GM10248 (cell line): ENCODE results near the gene PHLPP1.

Source experiments
- CTCF ChIA-PET: fragments of 300-600 bp; sonication (Branson Sonifier 250); formaldehyde crosslinking; extraction: SDS; loops from one replicate; lab custom pipeline; 2021; ENCODE audit warnings: antibody characterized with exemption; lab: Yijun Ruan, JAX
- POLR2A ChIA-PET: fragments of 350-650 bp; sonication (Branson Sonifier 250); formaldehyde crosslinking; extraction: SDS; loops from one replicate; lab custom pipeline; 2020; ENCODE audit warnings: antibody characterized with exemption; lab: Yijun Ruan, JAX
- DNase-seq: peaks from one replicate; pipeline ENCODE4 v3.0.0; 2012; ENCODE audit errors: extremely low spot score
- TF ChIP-seq, protein P1 (sequence below): IDR thresholded peaks from 2 replicates; pipeline ENCODE4 v1.5.1; 2012; ENCODE audit warnings: mild to moderate bottlenecking, low read depth; ENCODE audit errors: extremely low read depth, missing control alignments, control extremely low read depth

PHLPP1 gene

DNA sequence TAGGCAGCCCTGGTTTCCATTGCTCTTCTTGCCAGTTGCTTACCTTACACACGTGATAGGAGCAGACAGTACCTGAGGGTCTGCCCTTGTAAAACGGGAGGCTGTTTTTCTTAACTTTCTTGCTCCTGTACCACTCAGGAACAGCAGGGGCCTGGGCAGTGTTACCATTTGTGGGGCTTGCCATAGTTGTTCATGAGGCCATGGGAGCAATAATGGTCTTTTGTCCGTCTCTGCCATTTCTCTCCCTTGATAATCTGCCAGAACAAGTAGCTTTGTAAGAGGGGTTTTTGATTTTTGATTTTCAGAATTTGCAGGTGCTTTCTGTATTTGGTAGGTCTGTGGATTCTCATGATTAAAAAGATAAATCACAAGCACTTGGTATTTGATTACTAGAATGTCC is 259.0 kb downstream of the PHLPP1 start:
- CTCF ChIA-PET: interaction anchor here (1.1 to 4.0 kb wide), 2 partner anchors 7 to 260 kb away, joined by 3 to 21 read pairs; no protein-coding TSS in a partner anchor
- TF ChIP-seq, protein P1, sequence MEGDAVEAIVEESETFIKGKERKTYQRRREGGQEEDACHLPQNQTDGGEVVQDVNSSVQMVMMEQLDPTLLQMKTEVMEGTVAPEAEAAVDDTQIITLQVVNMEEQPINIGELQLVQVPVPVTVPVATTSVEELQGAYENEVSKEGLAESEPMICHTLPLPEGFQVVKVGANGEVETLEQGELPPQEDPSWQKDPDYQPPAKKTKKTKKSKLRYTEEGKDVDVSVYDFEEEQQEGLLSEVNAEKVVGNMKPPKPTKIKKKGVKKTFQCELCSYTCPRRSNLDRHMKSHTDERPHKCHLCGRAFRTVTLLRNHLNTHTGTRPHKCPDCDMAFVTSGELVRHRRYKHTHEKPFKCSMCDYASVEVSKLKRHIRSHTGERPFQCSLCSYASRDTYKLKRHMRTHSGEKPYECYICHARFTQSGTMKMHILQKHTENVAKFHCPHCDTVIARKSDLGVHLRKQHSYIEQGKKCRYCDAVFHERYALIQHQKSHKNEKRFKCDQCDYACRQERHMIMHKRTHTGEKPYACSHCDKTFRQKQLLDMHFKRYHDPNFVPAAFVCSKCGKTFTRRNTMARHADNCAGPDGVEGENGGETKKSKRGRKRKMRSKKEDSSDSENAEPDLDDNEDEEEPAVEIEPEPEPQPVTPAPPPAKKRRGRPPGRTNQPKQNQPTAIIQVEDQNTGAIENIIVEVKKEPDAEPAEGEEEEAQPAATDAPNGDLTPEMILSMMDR: no peak
- POLR2A ChIA-PET: no interaction called here

DNA sequence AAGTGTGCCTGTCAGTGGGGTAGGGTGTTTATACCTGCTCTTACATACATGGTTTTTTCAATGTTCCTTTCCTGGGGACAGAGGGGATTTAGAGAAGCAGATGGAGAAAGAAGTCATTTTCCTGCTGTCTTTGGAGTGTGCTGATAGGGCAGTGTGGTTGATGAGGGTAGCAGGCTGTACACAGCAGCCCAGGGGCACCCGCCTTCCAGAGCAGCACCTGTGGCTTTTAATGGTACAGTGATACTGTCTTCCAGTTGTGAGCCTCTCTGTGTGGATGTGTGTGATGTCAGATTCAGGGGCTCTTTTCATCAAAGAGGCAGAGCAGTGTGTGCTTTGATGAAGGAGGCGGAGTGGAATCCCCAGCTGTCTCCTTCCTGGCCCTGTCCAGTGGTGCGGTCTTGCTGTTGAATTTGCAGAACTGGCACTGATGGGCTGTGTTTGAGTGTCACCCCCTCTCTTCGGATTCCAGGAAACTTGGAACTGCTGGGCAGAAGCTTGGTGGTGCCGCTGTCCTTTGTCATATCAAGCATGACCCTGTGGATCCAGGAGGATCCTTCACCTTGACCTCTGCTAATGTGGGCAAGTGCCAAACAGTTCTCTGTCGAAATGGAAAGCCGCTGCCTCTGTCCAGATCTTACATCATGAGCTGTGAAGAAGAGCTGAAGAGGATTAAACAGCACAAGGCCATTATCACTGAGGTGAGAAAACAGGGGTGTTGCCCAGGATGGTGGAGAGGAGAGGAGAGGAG is 259.8 kb downstream of the PHLPP1 start:
- CTCF ChIA-PET: interaction anchor here (0.9 kb wide), 1 partner anchor 12 kb away, joined by 3 read pairs; no protein-coding TSS in a partner anchor

More for the DNA sequence above, 259.0 kb downstream of the PHLPP1 start:
- DNase-seq: no peak

DNA sequence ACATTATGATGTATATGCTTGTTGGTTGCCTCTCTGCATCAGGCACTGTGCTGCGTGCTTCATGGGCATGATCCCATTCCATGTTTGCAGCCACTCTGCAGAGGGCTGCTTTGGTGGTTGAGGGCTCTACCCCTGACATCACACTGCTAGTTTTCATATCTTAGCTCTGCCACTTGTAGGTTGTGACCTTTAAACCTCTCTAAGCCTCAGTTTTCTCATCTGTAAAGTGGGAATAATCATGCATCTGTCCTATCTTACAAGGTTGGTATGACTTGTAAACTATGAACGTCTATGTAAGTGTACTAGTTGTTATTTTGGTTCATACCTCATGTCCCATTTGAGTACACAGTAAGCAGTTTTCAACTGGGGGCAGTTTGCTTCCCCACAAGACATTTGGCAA is 260.4 kb downstream of the PHLPP1 start:
- DNase-seq: no peak
- ChIA-PET POLR2A (no interaction called here), CTCF (interaction anchor here (0.9 to 1.4 kb wide), 2 partner anchors 13 to 389 kb away, joined by 3 read pairs; no protein-coding TSS in a partner anchor)
- TF ChIP-seq, protein P1: no peak

More for the DNA sequence above, 259.8 kb downstream of the PHLPP1 start:
- POLR2A ChIA-PET: no interaction called here
- TF ChIP-seq, protein P1: no peak
- no peak for DNase-seq

DNA sequence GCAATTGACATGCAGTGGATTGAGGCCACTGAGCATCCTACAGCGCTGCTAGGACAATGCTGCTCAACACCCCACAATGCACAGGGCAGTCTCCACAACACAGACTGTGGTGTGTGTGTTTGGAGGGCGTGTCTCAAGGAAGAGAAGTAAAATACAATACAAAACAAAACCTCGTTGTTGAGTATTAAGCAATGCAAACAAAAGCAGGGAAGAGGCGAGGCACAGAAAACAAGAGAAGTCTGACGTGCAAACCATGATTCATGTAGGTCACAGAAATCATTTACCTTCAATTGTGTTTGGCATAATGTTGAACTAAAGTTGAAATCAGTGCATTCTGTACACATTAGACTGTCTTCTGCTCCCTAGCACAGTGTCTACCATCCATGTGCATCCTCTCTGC is 260.9 kb downstream of the PHLPP1 start:
- POLR2A ChIA-PET: no interaction called here
- TF ChIP-seq, protein P1: no peak
- no peak for DNase-seq
- CTCF ChIA-PET: interaction anchor here (0.9 to 1.6 kb wide), 3 partner anchors 14 to 389 kb away, joined by 3 to 4 read pairs (median 3); partner anchors contain the start of gene PHLPP1

DNA sequence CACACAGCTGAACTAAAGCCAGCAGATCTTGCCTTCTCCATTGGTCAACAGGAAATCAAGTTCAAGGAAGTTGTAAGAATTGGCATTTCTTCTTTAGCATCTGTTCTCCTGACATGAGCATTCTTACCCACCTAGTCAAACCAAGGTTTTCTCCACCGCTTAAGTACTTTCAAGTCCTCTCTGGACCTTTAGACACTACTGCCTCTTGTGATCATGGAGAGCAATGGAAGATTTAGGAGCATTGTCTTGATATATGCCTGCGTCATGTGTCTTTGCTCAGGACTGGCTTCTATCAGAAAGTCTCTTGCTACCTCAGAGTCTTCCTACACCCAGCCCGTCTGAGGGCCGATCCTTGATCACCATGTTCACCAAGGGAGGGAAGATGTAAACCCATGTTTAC is 262.2 kb downstream of the PHLPP1 start:
- ChIA-PET CTCF (interaction anchor here (1.0 to 1.6 kb wide), 2 partner anchors 110 to 262 kb away, joined by 3 to 4 read pairs; partner anchors contain the start of gene PHLPP1), POLR2A (no interaction called here)
- TF ChIP-seq, protein P1: no peak
- DNase-seq: no peak

DNA sequence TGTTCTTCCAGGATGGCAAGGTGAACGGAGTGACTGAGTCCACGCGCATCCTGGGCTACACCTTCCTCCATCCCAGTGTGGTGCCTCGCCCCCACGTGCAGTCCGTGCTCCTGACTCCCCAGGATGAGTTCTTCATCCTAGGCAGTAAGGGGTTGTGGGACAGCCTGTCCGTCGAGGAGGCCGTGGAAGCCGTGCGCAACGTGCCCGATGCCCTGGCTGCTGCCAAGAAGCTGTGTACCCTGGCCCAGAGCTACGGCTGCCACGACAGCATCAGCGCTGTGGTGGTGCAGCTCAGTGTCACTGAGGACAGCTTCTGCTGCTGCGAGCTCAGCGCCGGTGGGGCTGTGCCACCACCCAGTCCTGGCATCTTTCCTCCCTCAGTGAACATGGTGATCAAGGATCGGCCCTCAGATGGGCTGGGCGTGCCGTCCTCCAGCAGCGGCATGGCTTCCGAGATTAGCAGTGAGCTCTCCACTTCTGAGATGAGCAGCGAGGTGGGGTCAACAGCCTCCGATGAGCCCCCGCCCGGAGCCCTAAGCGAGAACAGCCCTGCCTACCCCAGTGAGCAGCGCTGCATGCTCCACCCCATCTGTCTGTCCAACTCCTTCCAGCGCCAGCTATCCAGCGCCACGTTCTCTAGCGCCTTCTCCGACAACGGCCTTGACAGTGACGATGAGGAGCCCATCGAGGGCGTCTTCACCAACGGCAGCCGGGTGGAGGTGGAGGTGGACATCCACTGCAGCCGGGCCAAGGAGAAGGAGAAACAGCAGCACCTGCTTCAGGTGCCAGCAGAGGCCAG is 263.1 kb downstream of the PHLPP1 start:
- ChIA-PET POLR2A (no interaction called here), CTCF (interaction anchor here (0.8 kb wide), 1 partner anchor 20 kb away, joined by 4 read pairs; no protein-coding TSS in a partner anchor)
- TF ChIP-seq, protein P1: no peak

More for the DNA sequence above, 263.1 kb downstream of the PHLPP1 start:
- DNase-seq: no peak
